Fibroblast of villous mesenchyme (primary cell): ENCODE measurements around the gene B4GALT5. TPM values are rescaled to one million over a fixed set of nuclear protein-coding genes. Genes with fewer than 3 reads are reported as not detected.
A peak's percentile ranks its signal among the peaks of the same experiment; 100 is the strongest.

Experiments
- DNase-seq: peaks from one replicate; pipeline ENCODE4 v3.0.0-alpha.2; 2010; ENCODE audit warnings: low read depth
- H3K4me3 ChIP-seq: 2 replicates; pipeline ENCODE4 v1.5.1; 2011; ENCODE audit warnings: low read depth, mild to moderate bottlenecking, low read length
- total RNA-seq: library from RNA; depleted of rRNA; stranded (reverse); fragments of >200 nt; gene quantifications from 2 replicates; pipeline ENCODE4 v1.2.3, GENCODE V29; 2012
- TF ChIP-seq, protein P1 (sequence below): IDR thresholded peaks from 2 replicates; pipeline ENCODE4 v1.5.1; 2012; ENCODE audit warnings: low read depth, mild to moderate bottlenecking, low read length; ENCODE audit not compliant: insufficient read depth

Gene B4GALT5
- total RNA-seq, 1 donor = 33.7 TPM

DNA sequence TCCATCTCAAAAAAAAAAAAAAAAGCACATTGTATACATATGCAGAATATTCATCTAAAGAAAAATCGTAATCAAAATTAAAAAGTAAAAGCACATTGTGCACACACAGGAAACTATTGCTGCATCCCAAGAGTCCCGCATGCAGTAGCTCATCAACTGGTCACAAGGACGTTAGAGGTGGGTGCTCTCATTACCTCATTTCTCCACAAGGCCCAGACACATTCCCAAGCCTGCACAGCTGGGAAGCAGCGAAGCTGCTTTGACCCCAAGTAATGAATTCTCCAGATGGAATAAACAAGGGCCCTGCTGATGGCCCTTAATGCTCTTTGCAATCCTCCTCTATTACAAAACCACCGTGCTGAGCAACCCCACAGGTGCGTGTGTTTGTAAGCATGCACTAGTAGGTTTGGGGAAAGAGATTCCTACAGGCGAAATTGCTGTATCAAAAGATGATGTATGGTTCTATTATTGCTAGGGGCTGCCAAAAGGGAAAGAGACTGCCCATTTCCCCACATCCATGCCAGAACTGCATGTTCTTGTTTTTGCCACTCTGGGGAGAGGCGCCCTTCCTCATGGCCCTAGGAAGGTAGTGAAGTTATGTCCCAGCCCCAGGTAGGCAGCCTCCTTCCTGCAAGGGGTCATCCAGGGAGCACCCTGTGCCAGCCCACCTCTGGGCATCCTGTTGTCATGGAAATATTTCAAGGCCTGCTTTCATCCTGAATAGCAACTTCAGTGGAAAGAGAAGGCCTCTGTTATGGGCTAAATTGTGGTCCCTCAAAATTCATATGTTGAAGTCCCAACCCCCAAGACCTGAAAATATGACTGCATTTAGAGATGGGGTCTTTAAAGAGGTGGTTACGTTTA is 111.1 kb downstream of the B4GALT5 start:
- no peak overlapping the region for H3K4me3 ChIP-seq
- DNase-seq = peak; percentile 55
- TF ChIP-seq, protein P1, sequence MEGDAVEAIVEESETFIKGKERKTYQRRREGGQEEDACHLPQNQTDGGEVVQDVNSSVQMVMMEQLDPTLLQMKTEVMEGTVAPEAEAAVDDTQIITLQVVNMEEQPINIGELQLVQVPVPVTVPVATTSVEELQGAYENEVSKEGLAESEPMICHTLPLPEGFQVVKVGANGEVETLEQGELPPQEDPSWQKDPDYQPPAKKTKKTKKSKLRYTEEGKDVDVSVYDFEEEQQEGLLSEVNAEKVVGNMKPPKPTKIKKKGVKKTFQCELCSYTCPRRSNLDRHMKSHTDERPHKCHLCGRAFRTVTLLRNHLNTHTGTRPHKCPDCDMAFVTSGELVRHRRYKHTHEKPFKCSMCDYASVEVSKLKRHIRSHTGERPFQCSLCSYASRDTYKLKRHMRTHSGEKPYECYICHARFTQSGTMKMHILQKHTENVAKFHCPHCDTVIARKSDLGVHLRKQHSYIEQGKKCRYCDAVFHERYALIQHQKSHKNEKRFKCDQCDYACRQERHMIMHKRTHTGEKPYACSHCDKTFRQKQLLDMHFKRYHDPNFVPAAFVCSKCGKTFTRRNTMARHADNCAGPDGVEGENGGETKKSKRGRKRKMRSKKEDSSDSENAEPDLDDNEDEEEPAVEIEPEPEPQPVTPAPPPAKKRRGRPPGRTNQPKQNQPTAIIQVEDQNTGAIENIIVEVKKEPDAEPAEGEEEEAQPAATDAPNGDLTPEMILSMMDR = no peak

GRCh38 chr20:49601153-49601924 is 112.3 kb downstream of the B4GALT5 start:
- no peak for DNase-seq
- TF ChIP-seq, protein P1 = no peak
- H3K4me3 ChIP-seq = no peak overlapping the region

- no peak for DNase-seq
- H3K4me3 ChIP-seq = no peak overlapping the region
- TF ChIP-seq, protein P1 = no peak
These were observed 113.9 kb downstream of the B4GALT5 start for GRCh38 chr20:49599746-49600113.

DNA sequence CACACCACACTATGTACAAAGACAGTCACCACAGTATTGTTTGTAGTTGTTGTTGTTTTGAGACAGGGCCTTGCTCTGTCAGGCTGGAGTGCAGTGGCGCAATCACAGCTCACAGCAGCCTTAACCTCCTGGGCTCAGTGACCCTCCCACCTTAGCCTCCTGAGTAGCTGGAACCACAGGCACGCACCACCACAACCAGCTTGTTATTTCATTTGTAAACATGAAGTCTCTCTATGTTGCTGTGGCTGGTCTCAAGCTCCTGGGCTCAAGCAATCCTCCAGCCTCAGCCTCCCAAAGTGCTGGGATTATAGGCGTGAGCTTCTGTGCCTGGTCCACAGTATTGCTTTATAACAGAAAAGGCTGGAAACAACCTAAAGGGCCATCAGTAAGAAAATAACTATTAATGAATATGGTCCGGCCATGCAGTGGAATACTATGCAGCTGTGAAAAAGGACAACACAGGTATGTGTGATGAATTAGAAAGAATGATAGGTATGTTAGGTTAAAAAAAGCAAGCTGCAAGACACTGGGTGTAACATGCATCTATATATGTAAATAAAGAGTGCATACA is 115.8 kb downstream of the B4GALT5 start:
- H3K4me3 ChIP-seq = no peak overlapping the region
- TF ChIP-seq, protein P1 = no peak
- no peak for DNase-seq

DNA sequence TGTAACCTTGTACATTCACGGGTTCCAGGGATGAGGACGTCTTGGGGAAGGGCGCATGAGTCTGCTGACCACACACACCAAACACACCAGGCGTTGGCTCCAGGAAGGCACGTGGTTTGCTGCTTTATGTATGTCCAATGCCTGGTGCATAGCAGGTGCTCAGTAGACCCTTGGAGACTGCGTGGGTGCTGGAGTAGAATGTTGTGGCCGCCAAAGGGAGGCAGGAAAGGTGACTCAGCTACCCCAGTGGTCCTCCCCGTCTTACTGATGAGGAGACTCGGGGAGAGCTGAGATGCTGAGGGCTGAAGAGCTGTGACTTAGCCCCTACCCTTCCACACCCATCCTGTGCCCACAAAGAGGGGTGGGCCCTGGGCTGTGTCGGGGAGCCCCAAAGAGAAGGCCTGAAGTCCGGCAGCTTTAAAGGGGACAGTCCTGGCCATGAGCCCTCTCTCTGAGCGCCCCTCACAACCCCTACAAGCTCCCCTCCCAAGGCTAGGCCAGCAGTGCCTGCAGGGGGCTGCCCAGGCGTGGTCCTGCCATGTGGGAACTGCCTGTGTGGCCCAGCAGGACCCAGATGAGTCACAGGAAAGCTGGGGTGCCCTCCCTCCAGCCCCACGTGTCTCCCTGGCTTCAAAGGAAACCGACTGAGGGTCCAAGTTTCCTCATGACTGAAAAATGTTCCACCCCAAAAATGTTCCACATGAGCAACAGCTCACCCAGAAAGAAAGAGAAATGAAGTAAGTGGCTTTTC is 117.7 kb downstream of the B4GALT5 start:
- TF ChIP-seq, protein P1 = no peak
- no peak overlapping the region for H3K4me3 ChIP-seq
- no peak for DNase-seq

DNA sequence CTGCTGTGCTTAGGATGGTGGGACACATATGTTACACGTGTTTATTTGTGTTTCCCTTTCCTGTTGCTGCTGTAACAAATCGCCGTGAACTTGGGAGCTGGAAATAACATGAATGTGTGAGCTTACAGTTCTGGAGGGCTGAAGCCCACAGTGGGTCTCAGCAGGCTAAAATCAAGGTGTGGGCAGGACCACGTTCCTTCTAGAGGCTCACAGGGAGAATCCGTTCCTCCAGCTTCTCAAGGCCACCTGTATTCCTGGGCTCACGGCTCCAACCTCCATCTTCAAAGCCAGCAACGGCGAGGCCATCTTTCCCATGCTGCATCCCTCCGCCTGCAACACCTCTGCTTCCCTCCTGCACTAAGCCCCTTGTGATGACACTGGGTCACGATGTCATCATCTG is 118.3 kb downstream of the B4GALT5 start:
- TF ChIP-seq, protein P1 = no peak
- no peak overlapping the region for H3K4me3 ChIP-seq
- DNase-seq = no peak
